GM21360 (cell line): ENCODE measurements around the gene SFXN2.
"Not testable (repeated sequence)": the region's sequence is repeated elsewhere in the genome, so short reads cannot be mapped to it uniquely, and the experiment has no call there.

ENCODE experiments used
- ATAC-seq: cut with Tn5 transposase; IDR thresholded peaks from one replicate; pipeline ENCODE4 v1.9.1; 2021; ENCODE audit warnings: mild to moderate bottlenecking, moderate library complexity; ENCODE audit not compliant: unreplicated experiment

SFXN2 gene, protein sequence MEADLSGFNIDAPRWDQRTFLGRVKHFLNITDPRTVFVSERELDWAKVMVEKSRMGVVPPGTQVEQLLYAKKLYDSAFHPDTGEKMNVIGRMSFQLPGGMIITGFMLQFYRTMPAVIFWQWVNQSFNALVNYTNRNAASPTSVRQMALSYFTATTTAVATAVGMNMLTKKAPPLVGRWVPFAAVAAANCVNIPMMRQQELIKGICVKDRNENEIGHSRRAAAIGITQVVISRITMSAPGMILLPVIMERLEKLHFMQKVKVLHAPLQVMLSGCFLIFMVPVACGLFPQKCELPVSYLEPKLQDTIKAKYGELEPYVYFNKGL

DNA sequence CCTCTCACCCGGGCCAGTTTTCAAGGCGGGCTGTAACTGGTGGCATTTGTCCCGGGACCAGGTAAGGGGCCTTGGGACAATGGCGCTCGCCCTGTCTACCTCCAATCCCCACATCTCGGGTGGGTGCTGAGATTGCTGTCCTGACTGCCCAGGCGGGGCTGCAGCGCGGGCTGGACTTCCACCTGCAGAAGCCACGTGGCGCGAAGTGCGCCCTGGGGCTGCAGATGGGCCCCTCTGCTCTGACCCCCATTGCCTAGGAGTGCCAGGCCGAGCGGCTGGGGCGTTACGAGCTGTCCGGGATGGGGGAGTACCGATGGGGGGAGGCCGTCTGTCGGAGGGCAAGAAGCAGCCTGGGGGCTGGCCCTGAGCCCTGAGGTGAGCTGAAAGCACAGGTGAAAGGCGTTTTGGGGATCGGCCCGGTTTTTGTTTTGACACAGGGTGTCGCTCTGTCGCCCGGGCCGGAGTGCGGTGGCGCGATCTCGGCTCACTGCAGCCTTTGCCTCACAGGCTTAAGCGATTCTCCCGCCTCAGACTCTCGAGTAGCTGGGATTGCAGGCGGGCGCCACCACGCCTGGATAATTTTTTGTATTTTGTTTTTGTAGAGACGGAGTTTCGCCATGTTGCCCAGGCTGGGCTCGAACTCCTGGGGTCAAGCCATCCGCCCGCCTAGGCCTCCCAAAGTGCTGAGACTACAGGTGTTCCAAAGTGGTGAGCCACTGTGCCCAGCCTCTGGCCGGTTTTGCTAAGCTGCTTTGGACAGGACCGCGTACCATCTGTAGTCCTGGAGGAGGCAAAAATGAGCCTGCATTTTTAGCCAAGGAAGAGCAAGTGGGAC, at the start of gene SFXN2:
SFXN2 (plus strand) TSS at position 16 of the 835 bp plus-strand sequence. CDS start 12,001 bp downstream, outside the sequence.
- ATAC-seq: peak; percentile 15

DNA sequence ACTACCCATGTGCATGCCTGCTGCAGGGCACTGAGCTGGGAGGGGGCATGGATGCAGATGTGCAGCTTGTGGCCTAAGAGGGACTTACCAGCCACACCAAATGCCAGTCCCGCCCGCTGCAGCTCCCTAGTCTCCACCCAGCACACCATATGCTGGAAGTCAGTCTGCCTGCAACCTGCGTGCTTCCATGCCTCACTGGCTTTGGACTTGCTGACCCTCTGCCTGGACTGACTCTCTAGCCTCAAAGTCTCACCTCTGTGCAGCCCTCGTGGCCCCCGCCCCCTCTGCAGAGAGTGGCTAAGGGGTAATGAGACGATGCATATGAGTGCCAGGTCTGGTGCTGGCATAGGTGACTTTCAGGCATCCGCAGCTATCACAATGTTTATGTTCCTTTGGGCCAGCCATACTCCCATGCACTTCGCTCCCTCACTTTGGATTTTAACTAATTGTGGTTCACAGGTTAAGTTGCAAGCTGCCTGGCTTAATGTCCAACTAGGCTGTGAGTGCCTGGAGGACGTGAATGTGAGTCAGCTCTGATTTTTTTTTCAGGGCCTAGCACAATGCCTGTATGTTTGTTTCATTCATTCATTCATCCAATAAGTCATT, 48.4 kb upstream of the SFXN2 start:
- no peak for ATAC-seq

DNA sequence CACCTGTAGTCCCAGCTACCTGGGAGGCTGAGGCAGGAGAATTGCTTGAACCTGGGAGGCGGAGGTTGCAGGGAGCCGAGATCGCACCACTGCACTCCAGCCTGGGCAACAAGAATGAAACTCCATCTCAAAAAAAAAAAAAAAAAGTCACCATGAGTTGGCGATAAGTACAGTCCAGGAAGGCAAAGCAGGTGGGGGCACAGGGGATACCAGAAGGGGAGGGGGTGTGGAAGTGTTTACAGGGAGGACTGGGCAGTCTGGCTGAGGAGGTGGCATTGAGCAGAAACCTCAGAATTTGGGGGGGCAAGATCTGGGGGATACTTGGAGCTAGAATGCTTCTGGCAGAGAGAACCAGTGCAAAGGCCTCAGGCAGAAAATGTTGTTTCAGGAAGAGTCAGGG, 47.0 kb upstream of the SFXN2 start:
- ATAC-seq: not testable (repeated sequence)

DNA sequence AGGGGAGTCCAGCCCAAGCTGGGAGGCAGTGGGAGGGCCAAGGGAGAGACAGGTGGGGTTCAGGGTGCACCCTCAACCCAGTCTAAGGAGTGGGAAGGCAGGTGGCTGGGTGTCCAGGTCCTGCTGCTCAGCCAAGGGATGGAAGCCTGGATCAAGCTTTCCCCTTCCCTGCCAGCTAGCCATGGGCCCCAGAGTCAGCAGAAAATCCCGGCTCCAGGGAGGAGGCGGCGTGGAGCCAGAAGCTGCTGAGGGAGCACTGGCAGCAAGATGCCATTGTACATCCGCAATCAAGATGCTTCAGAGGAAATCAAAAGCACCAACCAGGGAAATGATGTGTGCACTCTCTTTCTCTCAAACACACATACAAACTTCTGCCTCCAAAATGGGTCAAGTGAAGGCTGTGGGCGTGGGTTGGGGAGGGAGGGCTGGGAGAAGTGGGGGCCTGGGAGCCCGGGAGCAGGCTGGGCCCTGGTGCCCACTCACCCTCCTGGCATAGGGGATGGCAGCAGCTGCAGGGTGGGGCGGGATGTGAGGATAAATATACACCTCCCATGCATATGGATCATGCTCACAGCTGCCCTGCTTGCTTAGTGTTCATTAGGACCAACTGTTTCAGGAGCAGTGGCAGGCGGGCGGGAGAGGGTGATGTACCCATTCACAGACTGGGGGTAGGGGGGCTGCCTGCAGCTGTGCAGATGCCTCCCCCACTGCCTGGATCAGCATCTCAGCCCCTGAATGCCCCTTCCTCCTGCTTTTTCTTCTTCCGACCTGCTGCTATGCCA, 45.9 kb upstream of the SFXN2 start:
- ATAC-seq: no peak

DNA sequence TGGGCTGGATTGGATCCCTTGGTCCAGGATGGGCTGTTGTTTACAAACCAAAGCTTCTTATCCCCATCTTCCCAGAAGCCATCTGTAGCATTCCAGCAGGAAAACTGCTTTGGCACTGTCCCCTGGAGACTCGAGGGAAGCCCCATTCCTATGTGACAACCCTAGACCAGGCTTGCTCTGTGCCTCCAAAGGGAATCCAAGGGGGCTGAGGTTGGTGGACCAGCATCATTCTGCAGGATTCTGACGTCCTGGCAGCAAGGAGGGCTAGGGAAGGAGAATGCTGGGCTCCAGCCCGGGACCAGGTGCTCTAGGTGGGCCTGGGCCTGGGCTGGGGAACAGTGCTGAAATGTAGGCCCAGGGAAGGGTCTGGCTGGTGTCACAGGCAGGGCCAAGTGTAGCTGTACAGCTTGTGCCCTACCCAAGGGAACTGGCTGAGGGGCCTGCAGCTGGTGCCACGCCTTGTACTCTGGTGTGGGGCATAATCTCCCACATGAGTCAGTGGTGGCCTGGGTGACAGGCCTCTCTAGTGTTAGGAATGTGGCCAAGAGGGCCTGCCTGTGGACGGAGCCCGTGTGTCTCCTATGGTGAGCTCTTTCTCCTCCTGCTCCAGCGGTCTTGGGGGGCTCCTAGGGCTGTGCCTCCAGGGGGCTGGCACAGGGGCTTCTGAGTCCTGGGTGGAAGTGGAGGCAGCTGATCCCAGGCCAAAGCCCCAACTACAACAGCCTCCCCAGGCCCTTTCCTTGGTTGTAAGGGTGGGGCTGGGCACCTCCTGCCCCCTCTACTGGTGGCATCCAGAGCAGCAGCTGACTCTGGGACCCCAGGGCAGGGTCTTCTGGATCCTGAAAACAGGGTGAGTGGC, 45.0 kb upstream of the SFXN2 start:
- no peak for ATAC-seq

DNA sequence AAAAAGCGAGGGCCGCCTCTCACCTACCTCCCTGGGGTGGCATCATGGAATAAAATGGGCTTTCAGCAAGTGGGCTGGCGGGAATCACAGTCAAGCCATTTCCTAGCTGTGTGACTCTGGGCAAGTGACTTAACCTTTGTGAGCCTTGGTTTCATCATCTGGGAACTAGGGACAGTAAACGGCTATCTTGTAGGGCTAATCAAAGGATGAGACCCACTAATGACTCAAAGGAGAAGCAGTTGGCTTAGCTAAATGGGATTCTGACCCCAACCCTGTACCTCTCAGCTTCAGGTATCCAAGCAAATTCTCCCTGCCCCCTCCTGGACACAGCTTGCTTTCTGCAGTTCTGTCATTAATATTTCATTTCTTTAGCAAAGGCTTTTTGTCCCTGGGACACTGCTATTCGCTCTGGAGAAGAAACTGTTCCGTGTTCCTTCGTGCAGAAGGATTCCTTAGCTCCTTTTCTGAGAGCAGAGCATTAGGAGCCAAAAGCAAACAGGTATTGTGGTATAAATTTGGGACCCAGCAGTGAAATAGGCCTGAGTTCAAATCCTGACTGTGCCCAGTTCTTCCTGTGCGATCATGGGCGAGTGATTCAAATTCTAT, 44.3 kb upstream of the SFXN2 start:
- no peak for ATAC-seq

DNA sequence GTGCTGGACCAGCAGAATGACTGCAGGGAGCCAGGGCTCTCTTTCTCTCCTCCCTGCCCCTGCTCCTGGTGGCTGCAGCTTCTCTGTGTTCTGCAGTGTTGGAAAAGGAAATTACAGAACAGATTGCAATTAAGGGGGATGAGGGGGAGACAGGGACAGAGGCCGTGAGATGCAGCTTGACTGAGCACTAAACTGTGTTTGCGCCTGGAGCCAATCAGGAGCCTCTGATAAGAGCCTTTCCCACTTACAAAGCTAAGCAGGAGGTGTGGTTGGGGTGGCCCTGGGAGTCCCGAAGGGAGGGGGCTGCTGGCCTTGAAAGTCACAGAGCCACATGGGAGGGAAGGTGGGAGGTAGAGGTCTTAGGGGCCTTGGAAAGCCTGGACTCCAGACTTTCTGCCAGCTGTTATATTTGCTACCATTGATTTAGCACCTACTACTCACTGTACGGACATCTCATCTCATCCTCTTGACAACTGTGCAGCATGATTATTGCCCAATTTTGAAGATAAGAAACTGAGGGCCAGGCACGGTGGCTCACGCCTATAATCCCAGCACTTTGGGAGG, 43.5 kb upstream of the SFXN2 start:
- ATAC-seq: no peak

DNA sequence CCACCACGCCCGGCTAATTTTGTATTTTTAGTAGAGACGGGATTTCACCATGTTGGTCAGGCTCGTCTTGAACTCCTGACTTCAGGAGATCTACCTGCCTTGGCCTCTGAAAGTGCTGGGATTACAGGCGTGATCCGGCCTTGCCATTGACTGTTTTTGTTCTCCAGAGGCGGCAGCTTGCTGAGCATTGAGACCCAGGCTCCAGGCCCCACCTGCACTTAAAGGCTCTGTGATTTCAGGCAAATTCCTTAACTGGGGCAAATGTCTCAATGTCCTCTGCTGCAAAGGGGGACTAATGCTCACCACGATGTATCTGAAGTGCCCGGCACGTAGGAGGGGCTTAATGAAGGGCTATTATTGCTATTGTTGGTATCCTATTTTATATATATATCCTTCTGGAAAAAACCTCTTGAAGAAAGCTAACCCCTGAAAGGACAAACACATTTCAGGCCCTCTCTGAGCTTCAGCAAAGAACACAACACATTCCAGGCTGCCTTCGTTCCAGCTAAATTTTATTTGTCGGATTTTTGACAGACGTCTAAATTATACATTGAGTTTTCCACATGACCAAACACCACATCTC, 41.1 kb upstream of the SFXN2 start:
- ATAC-seq: no peak

DNA sequence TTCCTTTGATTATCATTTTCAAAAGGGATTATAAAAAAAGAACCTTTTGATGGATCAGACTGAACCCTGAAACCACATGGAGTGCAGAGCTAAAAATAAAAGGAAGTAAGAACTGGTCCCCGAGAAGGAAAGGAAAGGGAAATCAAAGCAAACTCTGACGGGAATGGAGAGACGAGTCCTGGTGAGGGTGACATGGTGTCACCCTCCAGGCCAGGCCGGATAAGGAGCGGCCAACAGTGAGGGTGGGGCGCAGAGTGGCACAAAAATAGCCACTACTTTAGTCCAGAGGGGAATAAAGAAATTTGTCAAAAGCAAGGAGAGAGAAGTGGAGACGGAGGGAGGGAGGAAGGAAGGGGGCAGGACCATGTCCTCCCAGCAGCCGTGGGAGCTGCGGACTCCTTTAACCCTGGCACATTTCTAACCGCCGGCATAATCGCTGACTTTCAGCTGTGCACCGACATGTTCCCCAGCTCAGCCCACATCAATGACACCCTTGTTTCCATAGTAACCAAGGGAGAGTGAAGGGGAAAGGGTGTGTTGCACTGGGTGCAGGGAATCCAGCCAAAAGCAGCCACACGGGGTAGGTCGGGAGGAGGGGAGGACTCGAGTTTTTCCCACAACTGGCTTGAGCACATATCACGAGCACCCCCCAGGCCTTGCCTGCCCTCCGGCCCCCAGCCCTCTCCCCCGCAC, 40.5 kb upstream of the SFXN2 start:
- peak; percentile 43 for ATAC-seq

DNA sequence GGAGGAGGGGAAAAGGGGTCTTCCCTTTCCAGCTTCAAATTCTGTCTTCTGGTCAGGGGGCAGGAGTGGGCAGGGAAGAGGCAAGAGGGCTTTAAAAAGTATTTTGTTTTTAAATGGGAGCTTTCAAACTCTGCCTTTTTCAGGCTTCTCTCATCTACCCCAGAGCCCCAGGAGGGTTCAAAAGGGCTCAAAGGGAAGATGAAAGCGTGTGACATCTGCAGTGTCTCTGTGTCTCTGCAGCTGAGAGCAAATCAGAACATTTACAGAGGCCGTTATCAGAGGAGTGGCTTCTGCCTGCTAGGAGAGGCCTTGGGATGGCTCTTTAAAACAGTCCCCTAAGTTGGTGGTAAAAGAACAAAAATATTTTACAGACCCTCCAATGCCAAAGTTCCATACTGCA, 39.9 kb upstream of the SFXN2 start:
- ATAC-seq: no peak

DNA sequence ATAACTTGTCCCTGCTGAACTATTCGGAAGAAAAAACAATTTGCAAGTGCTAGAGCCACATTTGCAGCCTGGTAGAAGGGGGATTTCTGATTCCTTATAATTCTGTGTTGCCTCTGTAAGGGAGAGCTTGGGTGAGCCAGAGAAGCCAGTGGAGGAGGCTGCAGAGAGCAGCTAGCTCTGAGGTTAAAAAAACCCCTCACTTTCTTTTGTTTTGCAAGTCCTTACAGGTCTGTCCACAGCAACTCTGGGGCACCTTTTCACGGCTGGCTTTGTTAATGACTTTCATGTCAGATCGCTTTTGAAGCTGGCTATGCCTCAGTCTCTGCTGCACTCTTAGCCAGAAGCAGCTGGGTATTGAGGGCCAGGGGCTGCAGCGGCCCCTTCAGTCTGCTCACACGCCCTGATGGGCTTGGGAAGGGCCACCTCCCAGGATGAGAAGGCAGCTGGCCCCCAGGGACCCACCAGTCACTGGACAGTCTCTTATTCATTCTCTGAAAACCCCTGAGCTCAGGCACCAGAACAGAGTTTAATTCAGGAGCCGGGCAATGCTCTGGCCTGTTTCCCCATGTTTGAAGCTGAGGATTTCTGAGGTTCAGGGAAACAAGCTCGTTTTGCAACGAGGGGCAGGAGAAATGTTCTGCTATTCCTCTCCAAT, 39.3 kb upstream of the SFXN2 start:
- no peak for ATAC-seq

DNA sequence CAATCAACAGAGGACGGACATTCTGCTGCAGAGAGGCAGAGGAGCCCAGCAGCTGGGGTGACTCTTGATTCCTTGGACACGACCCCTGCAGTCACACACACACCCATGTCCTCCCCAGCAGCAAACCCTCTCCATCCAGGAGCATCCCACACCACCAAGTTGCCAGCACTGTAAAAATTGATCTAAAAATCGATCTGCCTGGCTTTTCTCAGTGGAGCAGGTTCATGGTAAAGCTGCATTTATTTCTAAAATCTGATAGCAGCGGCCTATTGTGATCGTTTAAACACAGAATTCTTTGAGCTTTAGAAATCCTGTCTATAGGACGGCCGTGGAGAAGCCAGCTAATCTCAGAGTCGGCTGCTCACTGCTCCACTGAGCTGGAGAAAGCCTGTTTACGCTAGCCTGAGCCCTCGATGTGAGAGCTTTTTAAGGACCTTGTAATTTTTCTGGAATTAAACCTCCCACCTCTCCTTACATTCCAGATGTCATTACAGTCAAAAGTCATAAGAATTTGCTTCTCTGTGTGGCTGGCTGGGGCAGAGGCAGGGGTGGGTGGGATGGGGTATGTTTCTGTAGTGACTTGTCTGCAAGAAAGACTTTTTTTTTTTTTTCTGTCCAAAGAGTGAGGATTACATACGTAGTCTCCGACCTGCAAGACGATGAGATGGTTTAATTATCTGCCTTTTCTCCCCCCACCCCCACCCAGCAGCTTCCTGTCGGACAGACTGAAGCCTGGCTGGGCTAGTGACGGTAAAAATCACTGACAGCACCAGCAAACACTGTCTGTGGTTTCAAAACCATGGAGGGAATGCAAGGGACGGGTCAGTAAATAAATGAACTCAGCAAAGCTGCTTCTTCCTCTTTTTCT, 38.5 kb upstream of the SFXN2 start:
- ATAC-seq: no peak

DNA sequence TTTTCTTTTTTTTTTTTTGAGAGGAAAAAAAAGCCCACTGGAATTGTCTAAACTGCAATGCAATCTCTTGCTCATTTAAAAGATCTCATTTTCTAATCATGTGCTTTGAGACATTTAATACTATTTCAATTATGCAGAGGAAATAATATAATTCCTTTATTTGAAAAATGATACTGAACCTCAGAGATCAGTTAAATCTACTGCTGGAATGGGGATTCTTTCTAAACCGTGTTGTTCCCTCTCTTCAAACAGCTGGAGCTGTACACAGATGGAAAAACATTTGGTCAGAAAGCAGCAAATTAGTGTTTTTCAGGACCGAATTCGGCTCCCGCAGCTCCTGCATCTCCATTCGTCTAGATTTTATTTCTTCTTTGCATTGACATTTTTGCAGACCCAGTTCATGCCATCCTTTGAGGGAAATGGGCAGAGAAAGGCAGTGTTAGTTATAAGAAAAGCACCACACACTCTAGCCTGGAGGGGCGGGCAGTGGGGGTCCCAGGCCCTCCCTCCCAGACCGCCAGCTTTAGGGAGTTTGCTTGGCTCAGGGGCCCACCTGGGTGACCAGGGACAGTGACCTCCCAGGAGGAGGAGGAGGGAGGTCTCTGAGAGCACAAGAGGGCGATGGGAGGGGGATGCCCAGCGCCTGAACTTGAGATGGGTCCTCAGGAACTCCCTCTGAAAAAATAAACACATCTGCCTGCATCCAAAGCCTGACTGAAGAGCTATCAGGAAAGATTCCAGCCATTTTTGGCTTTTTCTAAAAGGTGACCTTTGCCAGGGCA, 37.7 kb upstream of the SFXN2 start:
- no peak for ATAC-seq

DNA sequence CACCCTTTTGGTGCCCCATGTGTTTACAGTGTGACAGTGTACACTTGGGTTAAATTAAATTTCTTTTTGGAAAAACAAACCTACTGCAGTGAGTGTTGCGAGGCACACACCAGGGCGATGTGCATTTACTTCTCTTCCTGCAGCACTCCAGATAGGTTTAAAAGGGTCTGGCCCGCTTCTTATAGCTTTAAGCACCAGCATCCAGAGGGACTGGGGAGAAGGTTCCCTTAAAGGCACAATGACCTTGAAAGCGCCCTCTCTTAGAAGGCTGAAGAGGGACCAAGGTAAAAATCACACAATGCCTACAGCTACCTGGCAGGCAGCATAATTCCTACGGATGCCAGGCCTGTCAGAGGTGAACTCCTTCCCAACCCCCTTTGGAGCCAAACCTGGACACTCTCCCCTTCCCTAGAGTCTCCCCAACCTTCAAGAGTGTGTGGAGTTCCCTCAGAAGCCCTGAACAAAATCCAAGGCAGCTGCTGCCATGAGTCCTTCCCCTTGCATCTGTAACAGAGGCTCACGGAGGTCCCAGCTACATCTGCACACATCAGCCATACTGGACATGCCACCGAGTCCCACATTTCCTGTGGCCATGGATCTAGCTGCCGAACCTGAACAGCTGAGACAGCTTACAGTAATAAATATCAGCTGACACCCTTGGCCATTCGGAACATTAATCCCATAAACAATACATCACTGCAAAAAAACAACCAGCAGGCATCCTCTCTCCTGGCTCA, 36.9 kb upstream of the SFXN2 start:
- no peak for ATAC-seq

DNA sequence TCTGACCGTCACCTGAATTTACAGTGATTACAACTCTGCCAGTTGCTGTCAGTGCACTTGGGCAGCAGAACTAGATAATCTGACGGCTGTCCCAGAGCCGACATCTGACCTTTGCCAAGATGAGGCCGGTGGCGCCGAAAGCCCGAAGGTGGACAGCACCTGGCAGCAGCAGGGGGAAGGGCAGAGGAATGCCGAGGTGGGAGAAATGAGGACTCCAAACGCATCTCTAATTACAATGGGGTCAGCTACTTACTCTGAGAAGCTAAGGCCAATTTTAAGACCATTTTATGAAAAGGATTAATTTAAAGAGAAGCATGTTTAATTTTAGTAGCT, 36.4 kb upstream of the SFXN2 start:
- ATAC-seq: no peak

DNA sequence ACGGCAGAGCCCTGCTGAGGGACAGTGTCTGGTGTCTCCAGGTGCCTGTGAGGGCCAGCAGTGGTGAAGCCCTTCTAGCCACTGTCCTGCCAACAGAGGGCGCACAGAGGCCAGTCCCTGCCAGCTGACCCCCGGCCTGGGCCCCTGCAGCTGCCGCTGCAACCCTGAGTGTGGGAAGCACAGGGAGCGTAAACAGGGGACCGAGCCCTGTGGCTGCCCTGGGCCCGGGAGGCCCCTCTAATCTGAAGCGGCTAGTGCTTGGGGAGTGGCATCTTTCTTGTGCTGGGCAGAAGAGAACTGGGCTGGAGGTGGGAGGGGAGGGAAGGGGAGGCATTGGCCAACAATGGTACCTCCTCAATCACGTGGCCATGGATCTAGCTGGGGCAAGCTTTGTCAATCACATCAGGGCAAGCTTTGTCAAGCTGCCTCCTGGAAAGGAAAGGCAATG, 35.6 kb upstream of the SFXN2 start:
- ATAC-seq: no peak
